Hematopoietic multipotent progenitor cell treated with erythropoietin and hydrocortisone succinate and interleukin-3 and kit ligand, for 4 days (in vitro differentiated cells): ENCODE measurements around the gene IDH1.
"Not testable (repeated sequence)": the region's sequence is repeated elsewhere in the genome, so short reads cannot be mapped to it uniquely, and the experiment has no call there.

Experiments
- DNase-seq: peaks from one replicate; pipeline ENCODE4 v3.0.0-alpha.2; 2015

IDH1 gene

GRCh38 chr2:208256192-208256782 is 1.4 kb upstream of the IDH1 start:
- DNase-seq: peak; percentile 44

- DNase-seq: no peak
Observed at GRCh38 chr2:208255557-208256106, 761 bp upstream of the IDH1 start.

- DNase-seq: peak; percentile 96
Observed at GRCh38 chr2:208254118-208254870, 577 bp downstream of the IDH1 start.

GRCh38 chr2:208253600-208254117 is 1.2 kb downstream of the IDH1 start:
- no peak for DNase-seq

GRCh38 chr2:208252716-208253492 is 2.0 kb downstream of the IDH1 start:
- peak; percentile 73 for DNase-seq

- DNase-seq: no peak
Observed at GRCh38 chr2:208251098-208251497, 3.8 kb downstream of the IDH1 start.

- DNase-seq: peak; percentile 57
Observed at GRCh38 chr2:208250388-208250787, 4.5 kb downstream of the IDH1 start.

GRCh38 chr2:208249296-208249695 is 5.6 kb downstream of the IDH1 start:
- DNase-seq: no peak

- no peak for DNase-seq
Observed at GRCh38 chr2:208248601-208249000, 6.3 kb downstream of the IDH1 start.

GRCh38 chr2:208245746-208246145 is 9.1 kb downstream of the IDH1 start:
- no peak for DNase-seq

- DNase-seq: no peak
Observed at GRCh38 chr2:208244422-208244821, 10.4 kb downstream of the IDH1 start.

GRCh38 chr2:208240619-208241209 is 14.2 kb downstream of the IDH1 start:
- no peak for DNase-seq

- no peak for DNase-seq
Observed at GRCh38 chr2:208239770-208240493, 14.9 kb downstream of the IDH1 start.

GRCh38 chr2:208235860-208236259 is 19.0 kb downstream of the IDH1 start:
- DNase-seq: no peak

GRCh38 chr2:208234786-208235185 is 20.1 kb downstream of the IDH1 start:
- no peak for DNase-seq

GRCh38 chr2:208228476-208228875 is 26.4 kb downstream of the IDH1 start:
- peak; percentile 43 for DNase-seq

GRCh38 chr2:208227581-208228232 is 27.2 kb downstream of the IDH1 start:
- no peak for DNase-seq

GRCh38 chr2:208224802-208225201 is 30.1 kb downstream of the IDH1 start:
- no peak for DNase-seq

- DNase-seq: peak; percentile 9
Observed at GRCh38 chr2:208222351-208222750, 32.5 kb downstream of the IDH1 start.

GRCh38 chr2:208221873-208222272 is 33.0 kb downstream of the IDH1 start:
- not testable (repeated sequence) for DNase-seq

GRCh38 chr2:208210688-208211451 is 44.0 kb downstream of the IDH1 start:
- no peak for DNase-seq
